SHP77 (cell line): ENCODE measurements around the gene WDR81.
"Not testable (repeated sequence)": the region's sequence is repeated elsewhere in the genome, so short reads cannot be mapped to it uniquely, and the experiment has no call there.

Experiments used
- DNase-seq, 2 experiments: peaks; one replicate each; lab custom pipeline; 2025; lab: John Stamatoyannopoulos, UW

Gene WDR81

DNA sequence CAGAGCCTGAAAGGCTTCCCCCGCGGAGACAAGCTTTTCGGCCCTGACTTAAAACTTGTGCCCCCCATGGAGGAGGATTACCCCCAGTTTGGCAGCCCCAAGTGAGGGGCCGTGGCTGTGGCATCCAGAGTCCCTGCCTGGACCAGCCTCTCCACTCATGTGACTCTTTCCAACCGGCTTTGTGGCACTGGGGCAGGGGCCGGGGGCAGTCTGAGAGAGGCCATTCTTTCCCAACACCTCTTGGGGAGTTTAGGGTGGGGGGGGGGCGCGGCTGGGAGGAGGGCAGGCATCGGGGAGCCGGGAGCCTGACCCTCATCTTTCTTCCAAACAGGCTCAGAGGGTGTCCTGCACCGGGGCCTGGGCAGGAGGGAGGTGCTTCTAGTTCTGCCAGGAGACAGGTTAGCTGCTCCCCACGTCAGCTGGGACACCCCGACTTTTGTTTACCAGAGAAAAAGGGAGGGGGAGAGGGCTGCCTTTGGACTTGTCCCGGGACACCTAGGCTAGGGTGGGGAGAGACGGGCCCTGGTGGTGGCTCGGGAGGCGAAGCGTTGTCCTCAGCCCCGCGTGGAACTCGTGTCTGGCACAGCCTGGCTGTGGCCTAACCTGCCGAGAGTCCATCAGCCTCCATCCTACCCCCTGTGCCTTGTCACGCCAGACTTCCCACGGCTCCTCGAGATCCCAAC, 30.1 kb downstream of the WDR81 start:
- no peak for DNase-seq

DNA sequence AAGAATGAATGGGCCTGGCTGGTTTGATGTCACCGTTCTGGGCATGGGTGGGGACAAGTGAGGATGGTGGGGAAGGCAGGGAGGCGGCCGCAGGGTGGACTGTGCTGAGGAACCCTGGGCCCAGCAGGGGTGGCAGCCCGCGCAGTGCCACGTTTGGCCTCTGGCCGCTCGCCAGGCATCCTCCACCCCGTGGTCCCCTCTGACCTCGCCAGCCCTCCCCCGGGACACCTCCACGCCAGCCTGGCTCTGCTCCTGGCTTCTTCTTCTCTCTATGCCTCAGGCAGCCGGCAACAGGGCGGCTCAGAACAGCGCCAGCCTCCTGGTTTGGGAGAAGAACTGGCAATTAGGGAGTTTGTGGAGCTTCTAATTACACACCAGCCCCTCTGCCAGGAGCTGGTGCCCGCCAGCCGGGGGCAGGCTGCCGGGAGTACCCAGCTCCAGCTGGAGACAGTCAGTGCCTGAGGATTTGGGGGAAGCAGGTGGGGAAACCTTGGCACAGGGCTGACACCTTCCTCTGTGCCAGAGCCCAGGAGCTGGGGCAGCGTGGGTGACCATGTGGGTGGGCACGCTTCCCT, 30.8 kb downstream of the WDR81 start:
- DNase-seq: peak in 1 of 2 experiments; percentile 45

DNA sequence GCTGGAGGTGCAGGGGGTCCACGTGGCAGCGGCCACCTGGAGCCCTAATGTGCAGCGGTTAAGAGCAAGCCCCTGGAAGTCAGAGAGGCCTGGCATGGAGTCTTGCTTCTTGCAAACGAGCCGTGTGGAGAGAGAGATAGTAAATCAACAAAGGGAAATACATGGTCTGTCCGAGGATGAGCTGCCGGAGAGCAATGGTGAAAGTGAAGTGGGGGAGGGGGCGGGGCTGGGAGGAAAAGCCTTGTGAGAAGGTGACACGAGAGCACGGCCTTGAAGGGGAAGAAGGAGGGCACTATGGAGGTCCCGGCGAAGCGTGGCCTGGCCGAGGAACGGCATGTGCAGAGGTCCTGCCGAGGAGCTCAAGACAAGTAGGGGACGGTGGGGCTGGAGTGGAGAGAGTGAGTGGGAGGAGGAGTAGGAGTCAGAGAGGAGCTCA, 31.3 kb downstream of the WDR81 start:
- peak in 1 of 2 experiments; percentile 30 for DNase-seq

DNA sequence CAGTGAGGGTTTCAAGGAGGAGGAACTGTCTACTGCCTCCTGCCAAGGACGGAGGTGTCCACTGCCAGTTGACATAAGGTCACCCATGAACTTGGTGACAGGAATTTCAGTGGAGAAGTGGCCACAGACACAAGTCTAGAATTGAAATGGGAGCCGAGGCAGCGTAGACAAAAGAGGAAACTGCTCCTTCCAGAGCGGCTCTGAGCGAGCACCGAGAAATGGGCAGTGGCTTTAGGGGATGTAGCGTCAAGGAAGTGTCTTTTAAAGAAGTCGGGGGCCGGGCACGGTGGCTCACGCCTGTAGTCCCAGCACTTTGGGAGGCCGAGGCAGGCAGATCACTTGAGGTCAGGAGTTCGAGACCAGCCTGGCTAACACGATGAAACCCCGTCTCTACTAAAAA, 34.3 kb downstream of the WDR81 start:
- no peak for DNase-seq

DNA sequence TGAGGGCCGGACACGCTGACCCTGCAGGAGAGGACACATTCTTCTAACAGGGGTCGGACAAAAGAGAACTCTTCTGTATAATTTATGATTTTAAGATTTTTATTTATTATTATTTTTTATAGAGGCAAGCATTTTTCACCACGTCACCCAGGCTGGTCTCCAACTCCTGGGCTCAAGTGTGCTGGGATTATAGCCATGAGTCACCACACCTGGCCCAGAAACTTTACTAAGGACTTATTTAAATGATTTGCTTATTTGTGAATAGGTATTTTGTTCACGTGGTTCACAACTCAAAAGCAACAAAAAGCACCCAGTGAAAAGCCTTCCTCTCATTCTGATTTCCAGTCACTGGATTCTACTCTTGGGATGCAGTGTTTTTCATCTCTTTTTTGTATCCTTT, 35.0 kb downstream of the WDR81 start:
- DNase-seq: no peak

DNA sequence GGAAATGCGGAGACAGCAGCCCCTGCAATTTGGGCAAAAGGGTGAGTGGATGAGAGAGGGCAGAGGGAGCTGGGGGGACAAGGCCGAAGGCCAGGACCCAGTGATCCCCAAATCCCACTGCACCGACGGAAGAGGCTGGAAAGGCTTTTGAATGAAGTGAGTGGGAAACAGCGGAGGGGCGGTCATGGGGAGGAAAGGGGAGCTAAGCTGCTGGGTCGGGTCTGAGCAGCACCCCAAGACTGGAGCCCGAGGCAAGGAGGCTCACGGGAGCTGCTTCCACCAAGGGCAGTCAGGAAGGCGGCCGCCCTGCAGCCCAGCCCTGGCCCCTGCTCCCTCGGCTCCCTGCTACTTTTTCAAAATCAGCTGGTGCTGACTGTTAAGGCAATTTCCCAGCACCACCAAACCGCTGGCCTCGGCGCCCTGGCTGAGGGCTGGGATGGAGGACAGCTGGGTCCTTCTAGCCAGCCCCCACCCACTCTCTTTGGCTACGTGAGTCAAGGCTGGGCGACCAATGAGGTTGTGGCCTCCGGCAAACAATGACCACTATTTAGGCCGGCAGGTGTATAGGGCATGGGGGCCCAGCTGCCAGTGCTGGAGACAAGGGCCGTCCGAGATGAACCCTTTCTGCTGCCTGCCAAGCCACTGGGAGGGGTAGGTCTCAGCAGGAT, 37.9 kb downstream of the WDR81 start:
- DNase-seq: peak; percentile 95

DNA sequence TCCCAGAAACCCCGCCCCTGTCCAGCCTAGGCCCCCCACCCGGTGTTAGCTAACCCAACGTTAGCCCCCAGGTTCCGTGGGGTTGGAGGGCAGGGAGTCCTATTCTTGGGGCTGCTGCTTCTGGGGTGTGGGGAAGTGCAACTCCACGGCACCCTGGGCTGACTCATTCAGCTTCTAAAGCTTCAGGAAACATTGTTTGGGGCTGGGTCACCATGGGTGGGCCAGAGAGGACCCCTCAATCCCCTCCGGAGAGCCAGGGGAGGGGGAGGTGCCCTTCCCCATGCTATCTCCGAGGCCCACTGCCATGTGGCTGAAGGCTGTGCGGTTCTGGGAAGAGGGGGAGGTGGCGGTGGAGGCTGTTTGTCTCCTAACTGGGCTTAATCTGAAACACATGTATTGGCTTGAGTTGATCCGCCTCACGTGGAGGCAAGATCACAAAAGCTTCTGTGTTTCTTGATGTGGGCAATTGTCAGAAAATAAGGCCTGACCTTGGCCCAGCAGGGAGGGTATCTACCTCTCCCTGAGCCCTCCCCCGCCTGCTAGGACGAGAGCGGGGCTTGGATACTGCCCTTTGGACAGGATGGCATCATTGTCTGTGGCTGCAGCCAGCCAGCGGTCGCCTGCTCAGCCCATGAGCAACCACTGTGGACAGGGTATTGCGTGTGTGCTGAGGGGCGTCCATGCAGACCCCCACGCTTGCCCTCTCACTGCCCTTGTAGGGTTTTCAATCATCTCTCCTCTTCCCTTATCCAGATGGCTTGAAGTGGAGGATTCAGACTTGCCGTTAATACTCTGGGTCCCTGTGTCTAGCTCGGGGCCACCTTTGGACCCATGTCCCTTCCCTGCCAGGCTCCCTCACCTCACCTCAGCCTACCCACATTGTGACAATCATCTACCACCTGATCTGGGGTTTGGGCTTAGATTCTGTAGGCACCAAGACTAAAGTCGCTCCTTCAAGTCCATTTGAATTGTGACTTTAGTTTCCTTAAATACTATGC, 38.7 kb downstream of the WDR81 start:
- DNase-seq: peak; percentile 68 to 69

DNA sequence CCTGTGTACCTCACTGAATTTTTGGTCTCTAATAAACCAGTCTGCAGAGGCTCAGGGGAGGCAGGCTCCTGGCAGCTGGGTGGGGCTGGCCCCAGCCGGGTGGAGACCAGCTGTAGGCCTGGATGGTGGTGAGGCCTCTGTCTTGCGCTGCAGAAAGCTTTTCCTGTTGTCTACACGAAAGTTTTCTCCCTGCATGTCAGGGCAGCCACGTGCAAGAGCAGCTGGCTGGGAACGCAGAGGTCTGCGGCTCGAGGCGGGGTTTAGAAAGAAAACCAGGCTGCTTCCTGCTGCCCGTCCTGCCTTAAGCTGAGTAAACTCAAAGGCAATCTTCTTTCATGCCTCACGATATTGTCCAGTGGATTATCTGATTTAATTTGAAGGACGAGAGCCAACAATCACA, 39.8 kb downstream of the WDR81 start:
- peak; percentile 62 to 80 for DNase-seq

DNA sequence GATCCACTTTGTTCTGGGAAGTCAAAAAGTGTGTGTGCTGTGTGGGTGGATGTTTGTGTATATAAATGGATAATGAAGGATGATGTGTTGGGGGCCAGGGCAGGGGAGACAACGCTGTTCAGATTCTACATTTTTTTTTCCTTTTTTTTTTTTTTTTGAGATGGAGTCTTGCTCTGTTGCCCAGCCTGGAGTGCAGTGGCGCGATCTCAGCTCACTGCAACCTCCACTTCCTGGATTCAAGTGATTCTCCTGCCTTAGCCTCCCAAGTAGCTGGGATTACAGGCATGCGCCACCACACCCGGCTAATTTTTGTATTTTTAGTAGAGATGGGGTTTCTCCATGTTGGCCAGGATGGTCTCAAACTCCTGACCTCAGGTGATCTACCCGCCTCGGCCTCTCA, 40.2 kb downstream of the WDR81 start:
- DNase-seq: not testable (repeated sequence)

DNA sequence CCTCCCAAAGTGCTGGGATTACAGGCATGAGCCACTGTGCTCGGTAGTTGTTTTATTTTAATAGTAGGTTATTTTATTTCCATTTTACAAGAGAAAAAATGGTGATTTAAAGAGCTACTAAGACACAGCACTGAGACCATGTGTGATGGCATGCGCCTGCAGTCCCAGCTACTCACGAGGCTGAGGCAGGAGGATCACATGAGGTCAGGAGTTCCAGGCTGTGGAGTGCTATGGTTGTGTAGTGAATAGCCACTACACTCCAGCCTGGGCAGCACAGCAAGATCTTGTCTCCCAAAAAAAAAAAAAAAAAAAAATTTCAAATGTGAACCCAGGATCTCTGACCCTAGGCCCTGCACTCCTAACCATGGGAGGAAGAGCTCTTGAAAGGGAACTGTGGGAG, 41.1 kb downstream of the WDR81 start:
- DNase-seq: no peak

DNA sequence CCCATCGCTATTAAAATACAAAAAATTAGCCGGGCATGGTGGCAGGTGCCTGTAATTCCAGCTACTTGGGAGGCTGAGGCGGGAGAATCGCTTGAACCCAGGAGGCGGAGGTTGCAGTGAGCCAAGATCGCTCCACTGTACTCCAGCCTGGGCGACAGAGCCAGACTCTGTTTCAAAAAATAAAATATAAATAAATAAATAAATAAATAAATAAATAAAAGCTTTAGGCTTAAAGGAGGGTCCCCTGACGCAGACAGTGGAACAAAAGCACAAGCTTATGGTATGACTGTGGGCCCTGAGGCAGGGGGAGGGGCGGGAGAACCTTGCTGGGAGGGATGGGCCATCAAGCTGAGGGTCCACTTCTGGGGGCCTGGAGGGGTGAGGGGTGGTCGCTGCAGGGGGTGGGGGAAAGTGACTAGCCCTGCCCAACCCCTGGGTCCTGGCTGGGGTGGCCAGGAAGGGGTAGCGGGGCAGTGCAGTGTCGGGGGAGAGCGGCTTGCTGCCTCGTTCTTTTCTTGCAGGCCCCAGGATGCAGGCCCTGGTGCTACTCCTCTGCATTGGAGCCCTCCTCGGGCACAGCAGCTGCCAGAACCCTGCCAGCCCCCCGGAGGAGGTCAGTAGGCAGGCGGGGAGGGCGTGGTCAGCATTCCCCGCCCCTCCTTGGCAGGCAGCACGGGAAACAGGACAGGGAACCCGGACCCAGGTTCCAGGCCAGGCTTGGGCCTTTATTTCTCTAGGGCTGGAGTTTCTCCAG, 42.1 kb downstream of the WDR81 start:
- DNase-seq: no peak

DNA sequence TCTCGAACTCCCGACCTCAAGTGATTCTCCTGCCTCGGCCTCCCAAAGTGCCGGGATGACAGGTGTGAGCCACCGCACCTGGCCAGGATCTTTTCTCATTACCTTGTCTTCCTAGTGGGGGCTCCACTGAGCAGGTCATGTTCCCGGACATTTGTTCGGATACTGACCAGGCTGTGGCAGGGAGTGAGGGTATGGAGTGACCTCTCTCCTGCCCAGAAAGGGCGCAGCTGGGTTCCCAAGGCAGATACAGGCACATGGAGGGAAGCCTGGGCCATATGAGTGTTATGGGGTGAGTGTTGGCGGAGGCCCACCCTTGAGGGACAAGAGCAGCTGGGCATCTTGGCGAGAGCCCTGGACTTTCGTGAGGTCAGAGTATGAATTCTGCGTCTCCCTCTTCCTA, 42.9 kb downstream of the WDR81 start:
- no peak for DNase-seq

DNA sequence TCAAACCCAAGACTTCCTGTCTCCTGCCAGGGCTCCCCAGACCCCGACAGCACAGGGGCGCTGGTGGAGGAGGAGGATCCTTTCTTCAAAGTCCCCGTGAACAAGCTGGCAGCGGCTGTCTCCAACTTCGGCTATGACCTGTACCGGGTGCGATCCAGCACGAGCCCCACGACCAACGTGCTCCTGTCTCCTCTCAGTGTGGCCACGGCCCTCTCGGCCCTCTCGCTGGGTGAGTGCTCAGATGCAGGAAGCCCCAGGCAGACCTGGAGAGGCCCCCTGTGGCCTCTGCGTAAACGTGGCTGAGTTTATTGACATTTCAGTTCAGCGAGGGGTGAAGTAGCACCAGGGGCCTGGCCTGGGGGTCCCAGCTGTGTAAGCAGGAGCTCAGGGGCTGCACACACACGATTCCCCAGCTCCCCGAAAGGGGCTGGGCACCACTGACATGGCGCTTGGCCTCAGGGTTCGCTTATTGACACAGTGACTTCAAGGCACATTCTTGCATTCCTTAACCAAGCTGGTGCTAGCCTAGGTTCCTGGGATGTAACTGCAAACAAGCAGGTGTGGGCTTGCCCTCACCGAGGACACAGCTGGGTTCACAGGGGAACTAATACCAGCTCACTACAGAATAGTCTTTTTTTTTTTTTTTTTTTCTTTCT, 45.4 kb downstream of the WDR81 start:
- no peak for DNase-seq

DNA sequence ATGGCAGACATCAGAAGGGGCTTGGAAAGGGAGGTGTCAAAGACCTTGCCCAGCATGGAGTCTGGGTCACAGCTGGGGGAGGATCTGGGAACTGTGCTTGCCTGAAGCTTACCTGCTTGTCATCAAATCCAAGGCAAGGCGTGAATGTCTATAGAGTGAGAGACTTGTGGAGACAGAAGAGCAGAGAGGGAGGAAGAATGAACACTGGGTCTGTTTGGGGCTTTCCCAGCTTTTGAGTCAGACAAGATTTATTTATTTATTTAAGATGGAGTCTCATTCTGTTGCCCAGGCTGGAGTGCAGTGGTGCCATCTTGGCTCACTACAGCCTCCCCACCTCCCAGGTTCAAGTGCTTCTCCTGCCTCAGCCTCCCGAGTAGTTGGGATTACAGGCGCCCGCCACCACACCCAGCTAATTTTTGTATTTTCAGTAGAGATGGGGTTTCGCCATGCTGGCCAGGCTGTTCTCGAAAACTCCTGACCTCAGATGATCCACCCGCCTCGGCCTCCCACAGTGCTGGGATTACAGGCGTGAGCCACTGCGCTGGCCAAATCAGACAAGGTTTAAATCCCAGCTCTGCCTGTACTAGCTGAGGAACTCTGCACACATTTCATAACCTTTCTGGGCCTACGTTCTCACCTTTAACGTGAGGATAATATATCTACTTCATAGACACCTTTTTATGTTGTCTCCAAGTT, 48.6 kb downstream of the WDR81 start:
- DNase-seq: not testable (repeated sequence)

DNA sequence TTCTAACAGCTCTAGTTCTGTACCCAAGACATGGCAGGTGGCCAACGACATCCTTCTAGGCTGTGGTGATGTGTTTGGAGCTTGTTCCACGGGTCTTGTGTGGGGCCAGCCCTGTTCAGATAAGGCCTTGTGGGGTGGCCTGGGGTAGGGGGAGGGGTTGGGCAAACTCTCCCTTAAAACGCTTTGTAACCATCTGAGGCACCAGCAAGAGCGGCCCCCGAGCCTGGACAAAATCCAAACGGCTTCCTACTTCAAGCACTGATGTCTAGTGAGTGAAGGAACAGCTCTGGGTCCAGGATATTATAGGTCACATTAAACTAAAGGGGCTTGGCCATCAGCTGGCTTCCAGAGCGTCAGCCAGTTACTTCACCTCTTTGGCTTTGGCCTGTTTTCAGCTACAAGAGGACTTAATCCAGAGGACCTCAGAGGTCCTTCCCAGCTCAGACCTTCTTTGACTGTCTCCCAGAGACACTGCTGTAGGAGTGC, 49.2 kb downstream of the WDR81 start:
- no peak for DNase-seq

DNA sequence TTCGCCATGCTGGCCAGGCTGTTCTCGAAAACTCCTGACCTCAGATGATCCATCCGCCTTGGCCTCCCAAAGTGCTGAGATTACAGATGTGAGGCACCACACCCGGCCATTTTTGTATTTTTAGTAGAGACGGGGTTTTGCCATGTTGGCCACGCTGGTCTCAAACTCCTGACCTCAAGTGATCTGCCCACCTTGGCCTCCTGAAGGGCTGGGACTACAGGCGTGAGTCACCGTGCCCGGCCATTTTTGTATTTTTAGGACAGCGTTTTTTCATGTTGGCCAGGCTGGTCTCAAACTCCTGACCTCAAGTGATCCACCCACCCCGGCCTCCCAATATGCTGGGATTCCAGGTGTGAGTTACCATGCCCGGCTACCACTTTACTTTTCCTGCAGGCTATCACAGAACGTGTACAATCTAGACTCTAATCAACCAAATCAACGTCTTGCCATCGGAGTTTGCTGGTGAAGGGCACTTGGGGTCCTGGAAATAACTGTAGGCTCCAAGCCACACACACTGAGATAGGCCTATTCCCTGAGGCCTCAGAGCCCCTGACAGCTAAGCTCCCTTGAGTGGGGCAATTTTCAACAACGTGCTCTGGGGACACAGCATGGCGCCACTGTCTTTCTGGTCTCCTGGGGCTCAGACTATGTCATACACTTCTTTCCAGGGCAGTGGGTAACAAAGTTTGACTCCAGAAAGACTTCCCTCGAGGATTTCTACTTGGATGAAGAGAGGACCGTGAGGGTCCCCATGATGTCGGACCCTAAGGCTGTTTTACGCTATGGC, 50.1 kb downstream of the WDR81 start:
- DNase-seq: no peak

DNA sequence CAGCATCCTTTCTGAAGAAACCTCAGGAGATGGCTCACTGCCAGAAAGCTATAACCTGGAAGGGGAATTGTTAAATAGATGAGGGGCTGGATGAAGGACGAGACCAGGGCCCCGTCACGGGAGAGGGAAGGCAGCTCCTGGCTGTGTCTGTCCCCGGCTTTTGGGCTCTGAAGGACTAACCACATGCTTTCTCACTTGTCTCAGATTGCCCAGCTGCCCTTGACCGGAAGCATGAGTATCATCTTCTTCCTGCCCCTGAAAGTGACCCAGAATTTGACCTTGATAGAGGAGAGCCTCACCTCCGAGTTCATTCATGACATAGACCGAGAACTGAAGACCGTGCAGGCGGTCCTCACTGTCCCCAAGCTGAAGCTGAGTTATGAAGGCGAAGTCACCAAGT, 51.8 kb downstream of the WDR81 start:
- no peak for DNase-seq

DNA sequence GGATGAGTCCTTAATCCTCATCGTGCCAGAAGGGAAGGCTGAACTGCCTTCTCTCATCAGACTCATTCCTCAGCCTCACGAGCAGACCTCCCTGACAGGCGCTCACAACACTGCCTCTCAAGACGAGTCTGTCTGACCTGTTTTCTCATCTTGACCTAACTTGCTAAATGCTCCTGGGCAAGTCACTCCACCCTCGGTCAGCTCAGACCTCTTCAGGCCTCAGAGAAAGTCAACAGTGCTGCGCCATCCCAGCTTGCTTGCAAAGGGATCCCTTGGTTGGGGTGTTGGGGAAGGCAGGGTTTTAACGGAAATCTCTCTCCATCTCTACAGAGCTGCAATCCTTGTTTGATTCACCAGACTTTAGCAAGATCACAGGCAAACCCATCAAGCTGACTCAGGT, 52.4 kb downstream of the WDR81 start:
- DNase-seq: no peak

DNA sequence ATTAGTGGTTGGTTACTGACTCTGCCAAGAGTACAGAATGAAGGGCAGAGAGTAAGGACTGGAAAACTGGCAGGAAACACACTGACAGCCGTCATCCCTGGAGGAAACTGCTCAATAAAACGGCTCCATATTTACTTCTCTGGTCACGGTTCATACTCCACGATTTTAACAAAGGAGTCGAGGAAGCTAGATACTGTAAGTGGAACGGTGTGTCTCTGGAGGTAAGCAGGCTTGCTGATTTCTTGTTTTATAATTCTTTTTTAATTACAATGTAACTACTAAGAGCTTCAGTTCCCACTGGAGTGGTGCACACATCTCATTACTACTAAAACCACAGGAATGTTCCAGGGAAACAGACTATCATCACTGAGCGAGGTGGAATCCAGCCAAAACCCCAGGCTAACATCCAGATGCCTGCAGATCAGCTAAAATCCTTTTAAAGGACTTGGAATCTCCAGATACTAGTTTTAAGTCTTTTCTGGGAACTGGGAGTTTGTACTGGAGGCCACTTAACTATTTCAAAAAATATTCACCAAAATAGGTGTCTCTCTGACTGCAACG, 55.1 kb downstream of the WDR81 start:
- no peak for DNase-seq
